ENCODE data around the gene ISL2. TPM values are rescaled to one million over a fixed set of nuclear protein-coding genes. Genes with fewer than 3 reads are reported as not detected.

The ISL2 gene
- total RNA-seq (2022; extraction: Qiagen RNA extraction; ENCODE audit: low read depth): 3.3 to 4.6 TPM (median 4.0 TPM) in 5 replicates

DNA sequence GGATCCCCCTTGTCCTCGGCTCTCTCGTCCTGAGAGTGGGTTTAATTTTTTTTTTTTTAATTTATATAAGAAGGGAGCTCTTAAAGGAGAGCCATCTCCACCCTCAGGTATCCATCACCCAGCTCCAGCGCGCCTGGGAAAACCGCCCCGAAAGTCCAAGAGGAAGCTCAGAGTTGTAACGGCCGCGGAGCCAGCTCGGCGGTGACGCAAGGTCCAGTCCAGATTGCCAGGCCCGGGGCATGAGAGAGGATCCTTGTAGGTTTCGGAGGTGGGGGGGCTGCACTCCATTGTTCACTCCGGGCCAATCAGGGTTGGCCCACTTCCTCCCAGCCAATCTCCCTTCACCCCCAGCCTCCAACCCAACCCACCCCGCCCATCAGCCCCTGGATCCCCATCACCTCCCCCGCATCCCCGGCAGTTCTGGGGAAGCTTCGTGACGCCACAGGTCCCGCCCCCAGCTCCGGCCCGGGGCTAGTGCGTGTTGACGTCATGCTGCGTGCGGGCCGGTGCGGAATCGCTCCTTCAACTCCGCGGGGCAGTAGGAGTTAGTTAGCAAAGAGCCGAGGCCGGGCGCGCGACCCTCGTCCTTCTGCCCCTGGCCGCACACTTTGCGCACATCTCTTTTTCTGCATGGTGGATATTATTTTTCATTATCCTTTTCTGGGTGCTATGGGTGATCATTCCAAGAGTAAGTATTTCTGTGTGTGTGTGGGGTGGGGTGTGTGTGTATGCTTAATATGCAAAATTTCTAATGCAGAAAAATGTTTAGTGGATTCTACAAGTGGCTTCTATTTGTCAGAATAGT lies at the start of gene ISL2:
ISL2 (plus strand) TSS at position 520 of the 805 bp plus-strand sequence; CDS start at position 631, 111 bp downstream.

DNA sequence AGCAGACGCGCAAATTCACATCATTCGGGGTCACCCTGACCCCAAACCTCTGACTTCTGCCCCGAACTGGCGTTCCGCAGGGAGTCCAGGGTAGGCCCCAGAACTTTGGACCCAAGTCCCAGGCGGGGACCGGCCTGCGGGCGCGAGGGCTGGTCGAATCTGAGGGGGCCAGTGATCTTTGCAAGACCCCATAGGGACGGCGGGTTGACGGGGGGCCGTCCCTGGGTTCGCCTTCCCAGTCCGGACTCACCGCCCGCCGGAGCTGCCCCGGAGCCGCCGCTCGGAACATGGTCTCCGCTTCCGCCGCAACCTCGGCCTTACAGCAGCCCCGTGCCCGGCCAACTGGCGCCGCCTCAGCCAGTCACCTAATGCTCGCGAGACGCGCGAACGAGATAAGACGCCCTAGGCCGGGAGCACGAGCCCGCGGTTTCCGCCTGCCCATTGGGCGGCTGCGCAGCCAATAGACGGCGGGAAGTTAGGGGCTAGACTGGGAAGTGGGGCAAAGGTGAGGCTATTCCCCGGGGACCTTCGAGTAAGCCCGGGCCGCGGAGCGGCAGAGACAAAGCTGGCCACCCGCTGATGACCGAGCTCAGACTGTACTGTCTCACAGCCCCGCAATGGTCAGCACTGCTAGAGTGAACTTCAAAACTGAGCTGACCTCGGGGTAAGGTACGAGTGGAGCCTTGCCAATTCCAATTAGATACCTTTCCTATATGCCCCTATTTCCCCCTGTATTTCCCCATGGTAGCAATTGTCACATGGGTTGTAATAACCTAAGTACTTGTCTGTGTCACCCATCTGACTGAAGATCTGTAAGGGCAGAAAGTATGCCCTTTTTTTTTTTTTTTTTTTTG lies 25.2 kb upstream of the ISL2 start, which contains the start of gene ETFA:
ETFA (minus strand) TSS at position 370 of the 854 bp plus-strand sequence; CDS start at position 289, 81 bp downstream.

Other genes starting within 250 kb of the ISL2 start
- gene ETFA, start 25.3 kb upstream of the ISL2 start, total RNA-seq (2022; extraction: Qiagen RNA extraction; ENCODE audit: low read depth): 227 to 289 TPM (median 267 TPM) in 5 replicates